Measurements from ENCODE around the gene HMCN1. TPM values are rescaled to one million over a fixed set of nuclear protein-coding genes. Genes with fewer than 3 reads are reported as not detected.

HMCN1 gene
- total and polyA plus RNA-seq, 12 donors = 0.56 to 5.8 (median 2.7) TPM

- TF ChIP-seq POLR2A (IDR thresholded peaks at IDR 0.05) (no peak), CTCF (IDR thresholded peaks at IDR 0.05) (no peak)
- DNase-seq = no peak
- Histone ChIP-seq H3K36me3 (replicated peaks in 1 of 2) (no peaks in the 10 kb centered on the region), H3K27me3 (no peaks in the 10 kb centered on the region), H3K9me3 (replicated peaks in 1 of 3) (peaks cover 0 to 5% (median 0%) of the 10 kb centered on the region in 3 donors), H3K4me3 (no peak overlapping the region), H3K27ac (no peak overlapping the region), H3K4me1 (replicated peaks in 1 of 2) (no peaks in the 10 kb centered on the region)
- intact Hi-C loops (cut with DNase I) = no loop called here
- WGBS, 4 donors = 58 to 65% (median 59%) methylated on average over 3 of the region's 3 CpGs
Measured at GRCh38 chr1:186044079-186044685, 310.0 kb downstream of the HMCN1 start.

DNA sequence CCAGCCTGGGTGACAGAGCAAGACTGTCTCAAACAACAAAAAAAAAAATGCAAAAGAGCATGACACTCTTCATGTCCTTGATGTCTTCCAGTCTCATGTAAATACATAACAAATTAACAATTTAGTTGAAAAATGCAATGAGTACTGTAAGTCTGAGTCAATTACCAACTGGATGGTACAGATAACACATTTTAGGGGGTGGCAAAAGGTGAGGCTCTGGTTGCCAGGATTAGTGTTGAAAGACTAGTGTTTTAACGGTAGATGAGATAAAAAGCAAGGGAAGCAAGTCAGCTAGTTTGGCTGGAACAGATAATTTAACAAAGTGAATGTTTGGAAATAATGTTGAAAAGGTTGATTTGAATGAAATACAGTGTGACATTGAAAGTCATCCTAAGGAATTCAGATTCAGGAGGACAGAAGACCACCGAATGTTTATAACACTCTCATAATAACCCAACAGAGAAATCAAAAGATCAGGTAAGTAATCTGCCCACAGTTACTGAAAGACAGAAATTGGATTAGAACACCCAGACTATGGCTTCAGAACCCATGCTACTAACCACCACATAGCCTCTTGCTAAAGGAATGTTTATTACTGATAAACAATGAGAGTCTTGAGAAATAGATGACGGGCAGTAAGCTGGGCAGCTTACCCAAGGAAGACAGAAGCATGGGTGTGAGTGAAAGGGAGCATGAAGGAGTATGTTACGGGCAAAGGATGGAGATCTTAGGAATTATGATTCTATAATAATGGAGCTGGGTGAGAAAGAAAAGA lies 312.4 kb downstream of the HMCN1 start:
- WGBS, 4 donors = 77 to 90% (median 87%) methylated on average over 4 of the region's 4 CpGs
- no peak overlapping the region for H3K27ac ChIP-seq
- H3K36me3 ChIP-seq (replicated peaks in 1 of 2) = no peaks in the 10 kb centered on the region
- H3K27me3 ChIP-seq = no peaks in the 10 kb centered on the region
- H3K4me1 ChIP-seq (replicated peaks in 1 of 2) = no peaks in the 10 kb centered on the region
- no peak for DNase-seq
- peaks cover 0 to 5% (median 0%) of the 10 kb centered on the region in 3 donors for H3K9me3 ChIP-seq (replicated peaks in 1 of 3)
- intact Hi-C loops (cut with DNase I) = no loop called here
- H3K4me3 ChIP-seq = no peak overlapping the region
- TF ChIP-seq CTCF (IDR thresholded peaks at IDR 0.05) = no peak
- no peak for TF ChIP-seq POLR2A (IDR thresholded peaks at IDR 0.05)

GRCh38 chr1:186050360-186050759 lies 316.2 kb downstream of the HMCN1 start:
- H3K27ac ChIP-seq = no peak overlapping the region
- H3K27me3 ChIP-seq = no peaks in the 10 kb centered on the region
- TF ChIP-seq POLR2A (IDR thresholded peaks at IDR 0.05) = no peak
- TF ChIP-seq CTCF (IDR thresholded peaks at IDR 0.05) = no peak
- no peak overlapping the region for H3K4me3 ChIP-seq
- no peak for DNase-seq
- no peaks in the 10 kb centered on the region for H3K36me3 ChIP-seq (replicated peaks in 1 of 2)
- H3K4me1 ChIP-seq (replicated peaks in 1 of 2) = no peaks in the 10 kb centered on the region
- peaks cover 0 to under 1% (median 0%) of the 10 kb centered on the region in 3 donors for H3K9me3 ChIP-seq (replicated peaks in 1 of 3)
- 69 to 76% (median 72%) methylated on average over 3 of the region's 3 CpGs for WGBS, 4 donors
- intact Hi-C loops (cut with DNase I) = no loop called here

GRCh38 chr1:186054003-186054402 lies 319.8 kb downstream of the HMCN1 start:
- Histone ChIP-seq H3K36me3 (replicated peaks in 1 of 2) (no peaks in the 10 kb centered on the region), H3K27ac (no peak overlapping the region), H3K27me3 (no peaks in the 10 kb centered on the region), H3K9me3 (replicated peaks in 1 of 3) (no peaks in the 10 kb centered on the region), H3K4me1 (replicated peaks in 1 of 2) (no peaks in the 10 kb centered on the region), H3K4me3 (no peak overlapping the region)
- no peak for DNase-seq
- intact Hi-C loops (cut with DNase I) = no loop called here
- no peak for TF ChIP-seq CTCF (IDR thresholded peaks at IDR 0.05)
- WGBS, 4 donors = 72 to 87% (median 84%) methylated on average over 2 of the region's 2 CpGs

Data from adrenal gland (tissue), 12 donors.